Glomerular endothelial cell (primary cell): ENCODE measurements around the gene TMEM108. TPM values are rescaled to one million over a fixed set of nuclear protein-coding genes. Genes with fewer than 3 reads are reported as not detected.

Experiments
- DNase-seq: peaks from one replicate; pipeline ENCODE4 v3.0.0-alpha.2; 2011; ENCODE audit warnings: low read depth, low spot score; ENCODE audit errors: extremely low read depth
- total RNA-seq: library from RNA; depleted of rRNA; stranded (reverse); fragments of >200 nt; gene quantifications from 2 replicates; pipeline ENCODE4 v1.2.3, GENCODE V29; 2015

TMEM108 gene
- total RNA-seq, 1 donor from 2014 or later, result 0.53 TPM

DNA sequence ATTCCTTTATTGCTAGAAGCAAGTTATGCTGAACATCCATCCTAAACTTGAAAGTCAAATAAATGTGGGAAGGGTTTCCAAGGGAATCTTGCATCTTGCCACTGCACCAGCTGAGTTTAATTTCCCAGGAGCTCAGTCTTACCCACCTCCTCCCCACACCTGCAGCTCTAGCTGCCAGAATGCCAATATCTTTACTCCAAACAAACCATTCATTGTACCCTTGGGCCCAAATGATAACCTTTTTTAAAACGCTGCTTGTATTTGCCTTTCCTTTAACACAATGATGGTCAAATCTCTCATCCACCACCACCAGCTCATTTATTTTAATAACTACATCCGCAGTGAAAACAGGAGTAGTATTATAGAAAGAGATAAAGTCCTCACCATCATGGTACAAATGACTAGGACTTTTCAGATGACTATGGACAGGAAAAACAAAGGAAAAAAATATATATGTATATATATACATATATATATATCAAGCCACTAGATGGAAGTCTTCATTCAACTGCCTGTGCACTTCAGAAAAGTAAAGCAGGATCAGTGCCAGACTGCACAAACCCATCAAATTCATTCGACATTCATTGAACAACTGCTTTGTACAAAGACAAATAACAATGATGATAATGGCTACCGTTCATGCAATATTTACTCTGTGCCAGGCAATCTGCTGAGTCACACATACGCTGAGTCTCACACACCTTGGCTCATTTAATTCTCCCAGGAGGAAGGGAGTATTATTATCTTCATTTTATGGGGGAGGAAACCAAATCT lies 405.6 kb downstream of the TMEM108 start:
- no peak for DNase-seq

- DNase-seq, result no peak
Observed at GRCh38 chr3:133444423-133444774, 406.2 kb downstream of the TMEM108 start.

- no peak for DNase-seq
Observed at GRCh38 chr3:133445108-133445507, 406.9 kb downstream of the TMEM108 start.
